ENCODE results near the gene LRMDA. TPM values are rescaled to one million over a fixed set of nuclear protein-coding genes. Genes with fewer than 3 reads are reported as not detected.

Gene LRMDA
- total and polyA plus RNA-seq, 10 of the 15 experiments (the other 5 are each of a cell fraction or from before 2014, with no cell fraction given), result 0.07 to 0.54 (median 0.29) TPM; not detected in 4

GRCh38 chr10:75444781-75445386, 13.5 kb downstream of the LRMDA start (continued):
- no peak for TF ChIP-seq BCLAF1 (IDR thresholded peaks at IDR 0.05)

GRCh38 chr10:75446508-75446907, 15.1 kb downstream of the LRMDA start:
- intact Hi-C loops (cut with micrococcal nuclease; ENCODE audit: unreplicated experiment) (no loop called here), in situ Hi-C loops (cut with MboI) (no loop called here)
- H3K4me2 ChIP-seq (ENCODE audit: control insufficient read depth, insufficient read depth), result no peak overlapping the region
- TF ChIP-seq JUNB (IDR thresholded peaks at IDR 0.05), result no peak
- no peak overlapping the region for H3K4me3 ChIP-seq
- no peaks in the 10 kb centered on the region for H3K79me2 ChIP-seq (ENCODE audit: control insufficient read depth, insufficient read depth, low read length)
- H4K20me1 ChIP-seq (ENCODE audit: control insufficient read depth, insufficient read depth), result no peaks in the 10 kb centered on the region
- no peaks in the 10 kb centered on the region for H3K36me3 ChIP-seq (ENCODE audit: control insufficient read depth in 2 of 2, insufficient read depth in 2 of 2, low read length in 1 of 2)
- SMC1A ChIA-PET (ENCODE audit: uncharacterized antibody, unreplicated experiment), result interaction anchor here (0.5 to 1.1 kb wide), 3 partner anchors 17 to 23 kb away, joined by 3 to 4 read pairs (median 3); no protein-coding TSS in a partner anchor
- ATAC-seq, result no peak
- CTCF ChIA-PET, result interaction anchor here (1.1 to 1.4 kb wide), 2 partner anchors 15 to 205 kb away, joined by 3 read pairs; no protein-coding TSS in a partner anchor
- WGBS (ENCODE audit: insufficient coverage, insufficient replicate concordance, low lambda C conversion rate, missing lambda C conversion rate), result 0% methylated on average over 1 of the region's 1 CpG
- no peak for FAIRE-seq
- POLR2A ChIA-PET, result no interaction called here
- no TSS peak for BruUV-seq (replicated peaks)
- H2AFZ ChIP-seq (ENCODE audit: control insufficient read depth, low read depth, low read length), result no peak overlapping the region
- H3K27me3 ChIP-seq (replicated peaks in 1 of 2; ENCODE audit: control insufficient read depth in 2 of 2, insufficient read depth in 2 of 2, low read length in 1 of 2), result no peaks in the 10 kb centered on the region
- no peaks in the 10 kb centered on the region for H3K4me1 ChIP-seq (ENCODE audit: control insufficient read depth, insufficient read depth, low read length)
- DNase-seq (ENCODE audit: low read depth, low spot score), result no peak
- H3K9me3 ChIP-seq (replicated peaks; ENCODE audit: control insufficient read depth, insufficient read depth, low read length), result no peaks in the 10 kb centered on the region
- RAD21 ChIA-PET (ENCODE audit: unreplicated experiment), result no interaction called here
- H3K27ac ChIP-seq (ENCODE audit: control insufficient read depth, insufficient read depth), result no peak overlapping the region
- H3K9ac ChIP-seq (ENCODE audit: control insufficient read depth, insufficient read depth, low read length), result no peak overlapping the region

Measured in GM12878 (cell line).